H1 (cell line): ENCODE measurements around the gene VGLL1. TPM values are rescaled to one million over a fixed set of nuclear protein-coding genes. Genes with fewer than 3 reads are reported as not detected.

ENCODE experiments used
- CTCF ChIA-PET: fragments of 300-600 bp; sonication (Branson Sonifier 250); formaldehyde crosslinking; loops from one replicate; lab custom pipeline; 2021; ENCODE audit not compliant: partially characterized antibody; lab: Charles Lee
- POLR2A ChIA-PET: fragments of 300-600 bp; sonication (Branson Sonifier 250); formaldehyde crosslinking; loops from one replicate; lab custom pipeline; 2021; ENCODE audit warnings: inconsistent platforms; ENCODE audit not compliant: partially characterized antibody; lab: Charles Lee
- DNase-seq, 2 experiments: peaks; one replicate each; pipeline versions ENCODE4 v3.0.0 to v3.0.0-alpha.2; 2010 to 2022; ENCODE audit warnings: low spot score in 2 of 2, low read depth in 1 of 2, mixed read lengths in 1 of 2
- FAIRE-seq: peaks from 2 replicates; lab custom pipeline; 2011; peaks lifted over from hg19 to GRCh38; lab: Jason Lieb, UNC
- H2AFZ ChIP-seq: 2 replicates; pipeline ENCODE4 v1.8.1; 2012; ENCODE audit warnings: low read length, inconsistent platforms
- H2AK5ac ChIP-seq: 2 replicates; pipeline ENCODE4 v1.6.1; 2013; ENCODE audit warnings: low read depth, low read length
- H2BK120ac ChIP-seq: replicated peaks from 2 replicates; pipeline ENCODE3; 2013; ENCODE audit warnings: low read depth, low read length, inconsistent platforms
- H2BK12ac ChIP-seq: 2 replicates; pipeline ENCODE4 v1.6.1; 2013; ENCODE audit warnings: low read depth, low read length
- H2BK15ac ChIP-seq: 2 replicates; pipeline ENCODE4 v1.6.1; 2013; ENCODE audit warnings: low read length
- H2BK20ac ChIP-seq: 2 replicates; pipeline ENCODE4 v1.6.1; 2013; ENCODE audit warnings: low read length
- H2BK5ac ChIP-seq: 2 replicates; pipeline ENCODE4 v1.6.1; 2013; ENCODE audit warnings: low read depth, low read length
- H3K14ac ChIP-seq: 2 replicates; pipeline ENCODE4 v1.6.1; 2013; ENCODE audit warnings: inconsistent platforms; ENCODE audit not compliant: insufficient read length
- H3K18ac ChIP-seq: 2 replicates; pipeline ENCODE4 v1.6.1; 2013; ENCODE audit warnings: low read length; ENCODE audit errors: extremely low read depth
- H3K23ac ChIP-seq: 2 replicates; pipeline ENCODE4 v1.6.1; 2013; ENCODE audit warnings: inconsistent platforms; ENCODE audit not compliant: insufficient read length
- H3K23me2 ChIP-seq: 2 replicates; pipeline ENCODE4 v1.6.1; 2013; ENCODE audit warnings: low read depth, low read length
- H3K27ac ChIP-seq: 2 replicates; pipeline ENCODE4 v1.6.1; 2011; ENCODE audit warnings: low read depth, low read length, inconsistent platforms
- H3K27me3 ChIP-seq, 4 experiments: replicated peaks in 1 of 4; 1 replicate in 1 of 4; 2 replicates in 3 of 4; pipeline versions ENCODE4 v1.6.1 to v1.8.1; 2011 to 2013; ENCODE audit warnings: low read length in 3 of 4, mild to moderate bottlenecking in 3 of 4, inconsistent platforms in 2 of 4, mixed read lengths in 2 of 4, moderate library complexity in 1 of 4; ENCODE audit not compliant: control insufficient read depth in 3 of 4, insufficient read depth in 3 of 4; ENCODE audit errors: extremely low read depth in 1 of 4
- H3K36me3 ChIP-seq, 4 experiments: 2 replicates each; pipeline versions ENCODE4 v1.6.1 to v1.8.1; 2011 to 2013; ENCODE audit warnings: mild to moderate bottlenecking in 4 of 4, low read length in 3 of 4, moderate library complexity in 2 of 4, control low read depth in 1 of 4, inconsistent platforms in 1 of 4; ENCODE audit not compliant: insufficient read depth in 4 of 4, control insufficient read depth in 2 of 4
- H3K4ac ChIP-seq: replicated peaks from 2 replicates; pipeline ENCODE3; 2013; ENCODE audit warnings: low read length, low read depth, mixed read lengths, inconsistent platforms; ENCODE audit not compliant: insufficient read length
- H3K4me1 ChIP-seq, 4 experiments: replicated peaks in 1 of 4; 1 replicate in 1 of 4; 2 replicates in 3 of 4; pipeline versions ENCODE4 v1.6.1 to v1.8.1; 2011 to 2013; ENCODE audit warnings: low read length in 3 of 4, inconsistent platforms in 2 of 4, mixed read lengths in 1 of 4; ENCODE audit not compliant: insufficient read depth in 4 of 4, control insufficient read depth in 3 of 4
- H3K4me2 ChIP-seq, 2 experiments: 2 replicates each; pipeline versions ENCODE4 v1.6.1 to v1.8.1; 2011 to 2013; ENCODE audit warnings: low read depth in 2 of 2, low read length in 2 of 2, control low read depth in 1 of 2, inconsistent platforms in 1 of 2, mild to moderate bottlenecking in 1 of 2; ENCODE audit not compliant: insufficient read depth in 1 of 2
- H3K4me3 ChIP-seq, 4 experiments: fragments of 200-600, 300-600 bp in 1 of 4; sonication (generic), shearing (Covaris generic), sonication (Bioruptor Twin) in 1 of 4; 2 replicates each; pipeline versions ENCODE4 v1.5.1 to v1.8.1; 2011 to 2016; ENCODE audit warnings: low read length in 4 of 4, low read depth in 3 of 4, control low read depth in 2 of 4, inconsistent platforms in 2 of 4, mild to moderate bottlenecking in 2 of 4, mixed read lengths in 1 of 4, moderate library complexity in 1 of 4; ENCODE audit not compliant: insufficient read depth in 2 of 4; ENCODE audit errors: extremely low read depth in 1 of 4
- H3K56ac ChIP-seq: replicated peaks from 2 replicates; pipeline ENCODE3; 2013; ENCODE audit warnings: low read depth, mild to moderate bottlenecking, mixed read lengths, low read length, inconsistent platforms; ENCODE audit not compliant: insufficient read length
- H3K79me1 ChIP-seq: 2 replicates; pipeline ENCODE4 v1.6.1; 2013; ENCODE audit warnings: low read depth, low read length, control low read depth
- H3K79me2 ChIP-seq, 2 experiments: 2 replicates each; pipeline versions ENCODE4 v1.6.1 to v1.8.1; 2012 to 2013; ENCODE audit warnings: low read length in 2 of 2, mild to moderate bottlenecking in 2 of 2, inconsistent platforms in 1 of 2; ENCODE audit not compliant: insufficient read depth in 2 of 2, control insufficient read depth in 1 of 2
- H3K9ac ChIP-seq, 4 experiments: replicated peaks in 1 of 4; 1 replicate in 1 of 4; 2 replicates in 3 of 4; pipeline versions ENCODE4 v1.6.1 to v1.8.1; 2011 to 2013; ENCODE audit warnings: low read depth in 3 of 4, low read length in 3 of 4, control low read depth in 2 of 4, mild to moderate bottlenecking in 2 of 4, moderate library complexity in 2 of 4, inconsistent platforms in 1 of 4; ENCODE audit errors: extremely low read depth in 1 of 4
- H3K9me3 ChIP-seq, 2 experiments: 2 replicates each; pipeline versions ENCODE4 v1.6.1 to v1.8.1; 2012 to 2013; ENCODE audit warnings: mild to moderate bottlenecking in 2 of 2, moderate library complexity in 2 of 2, control low read depth in 1 of 2, inconsistent platforms in 1 of 2, low read depth in 1 of 2, low read length in 1 of 2, mixed read lengths in 1 of 2; ENCODE audit not compliant: insufficient read depth in 2 of 2
- H4K20me1 ChIP-seq, 2 experiments: replicated peaks in 1 of 2; 2 replicates each; pipeline versions ENCODE3 to v1.8.1; 2011 to 2013; ENCODE audit warnings: inconsistent platforms in 2 of 2, low read length in 2 of 2, mild to moderate bottlenecking in 1 of 2; ENCODE audit not compliant: insufficient read depth in 2 of 2, control insufficient read depth in 1 of 2
- H4K5ac ChIP-seq: 2 replicates; pipeline ENCODE4 v1.6.1; 2013; ENCODE audit warnings: low read length, low read depth, mixed read lengths, inconsistent platforms; ENCODE audit not compliant: insufficient read length
- H4K8ac ChIP-seq: 2 replicates; pipeline ENCODE4 v1.8.0; 2013; ENCODE audit warnings: mild to moderate bottlenecking, moderate library complexity, low read length, inconsistent platforms; ENCODE audit not compliant: insufficient read depth; ENCODE audit errors: extremely low read depth
- H4K91ac ChIP-seq: replicated peaks from 2 replicates; pipeline ENCODE3; 2013; ENCODE audit warnings: low read length, mixed read lengths, inconsistent platforms; ENCODE audit not compliant: insufficient read length
- BCL11A ChIP-seq, 2 experiments: IDR thresholded peaks; one replicate each; pipeline ENCODE4 v1.6.1; 2011; ENCODE audit warnings: low read depth in 2 of 2, low read length in 2 of 2, mild to moderate bottlenecking in 2 of 2
- CEBPB ChIP-seq: IDR thresholded peaks from 2 replicates; pipeline ENCODE4 v1.6.1; 2012; ENCODE audit warnings: low read depth, low read length
- CREB1 ChIP-seq: IDR thresholded peaks from 2 replicates; pipeline ENCODE4 v1.6.1; 2012; ENCODE audit warnings: inconsistent platforms
- EP300 ChIP-seq, 2 experiments: IDR thresholded peaks; 1 replicate in 1 of 2; 2 replicates in 1 of 2; pipeline ENCODE4 v1.6.1; 2011 to 2012; ENCODE audit warnings: low read depth in 2 of 2, low read length in 2 of 2, mild to moderate bottlenecking in 2 of 2, borderline replicate concordance in 1 of 2, inconsistent platforms in 1 of 2, moderate library complexity in 1 of 2
- GABPA ChIP-seq: IDR thresholded peaks from 2 replicates; pipeline ENCODE4 v1.6.1; 2011; ENCODE audit warnings: mild to moderate bottlenecking, low read length, moderate library complexity, borderline replicate concordance; ENCODE audit not compliant: insufficient read depth
- GTF2F1 ChIP-seq: IDR thresholded peaks from 2 replicates; pipeline ENCODE4 v1.6.1; 2012; ENCODE audit warnings: low read depth, low read length, improper control_type of control experiment, borderline replicate concordance
- JUN ChIP-seq: IDR thresholded peaks from 2 replicates; pipeline ENCODE4 v1.6.1; 2011; ENCODE audit warnings: low read depth, mild to moderate bottlenecking, improper control_type of control experiment, low read length
- NRF1 ChIP-seq: IDR thresholded peaks from 2 replicates; pipeline ENCODE4 v1.6.1; 2011; ENCODE audit warnings: mild to moderate bottlenecking, low read depth, low read length, improper control_type of control experiment
- POU5F1 ChIP-seq: IDR thresholded peaks from 2 replicates; pipeline ENCODE4 v1.6.1; 2011; ENCODE audit warnings: low read depth, mild to moderate bottlenecking, low read length, moderate library complexity
- SAP30 ChIP-seq: fragments of 300-600 bp; sonication (generic); IDR thresholded peaks from 2 replicates; pipeline ENCODE4 v1.7.1; 2012; ENCODE audit warnings: low read length, moderate library complexity, mild to moderate bottlenecking, inconsistent platforms; ENCODE audit not compliant: insufficient read depth, insufficient replicate concordance
- SRF ChIP-seq: IDR thresholded peaks from 2 replicates; pipeline ENCODE4 v1.6.1; 2011; ENCODE audit warnings: mild to moderate bottlenecking, low read depth, low read length, moderate library complexity
- TEAD4 ChIP-seq: IDR thresholded peaks from 2 replicates; pipeline ENCODE4 v1.6.1; 2012; ENCODE audit warnings: low read depth, low read length, inconsistent platforms, mixed read lengths
- WGBS, 2 experiments: shearing (Covaris generic) in 1 of 2; methylation state at CpG; one replicate each; pipeline versions ENCODE4 v1.1.6 to v1.1.7; 2013 to 2015; ENCODE audit warnings: low lambda C conversion rate in 2 of 2, mixed read lengths in 2 of 2, inconsistent platforms in 1 of 2, low coverage in 1 of 2, missing lambda C conversion rate in 1 of 2; ENCODE audit not compliant: insufficient replicate concordance in 2 of 2, insufficient coverage in 1 of 2, insufficient read length in 1 of 2; ENCODE audit errors: extremely low coverage in 1 of 2, missing lambda C conversion rate in 1 of 2; 5-methylcytosine and 5-hydroxymethylcytosine counted together
- polyA plus RNA-seq, 7 experiments: library from polyadenylated mRNA; depleted of rRNA in 3 of 7; stranded (reverse) in 5 of 7; unstranded in 2 of 7; fragments of >200 nt in 5 of 7; fragments of 200-250 nt in 2 of 7; gene quantifications; 1 replicate in 5 of 7; 2 replicates in 1 of 7; 4 replicates in 1 of 7; pipeline versions ENCODE4 v1.2.1 to v1.2.3, GENCODE V29; 2011 to 2013; ENCODE audit warnings: missing spikeins in 2 of 7, mixed read lengths in 2 of 7
- total RNA-seq: library from RNA; stranded (reverse); fragmentation: NEBNext Ultra II Directional; extraction: Animal tissue kit (Norgen Biotek cat#: 25700); gene quantifications from 2 replicates; pipeline ENCODE4 v1.2.1, GENCODE V29; 2021
- TF ChIP-seq, protein P1 (sequence below): IDR thresholded peaks from 2 replicates; pipeline ENCODE4 v1.6.1; 2012; ENCODE audit warnings: low read length, inconsistent platforms

VGLL1 gene
- total and polyA plus RNA-seq, 2 of the 8 experiments (the other 6 are each of a cell fraction or from before 2014, with no cell fraction given): not detected

DNA sequence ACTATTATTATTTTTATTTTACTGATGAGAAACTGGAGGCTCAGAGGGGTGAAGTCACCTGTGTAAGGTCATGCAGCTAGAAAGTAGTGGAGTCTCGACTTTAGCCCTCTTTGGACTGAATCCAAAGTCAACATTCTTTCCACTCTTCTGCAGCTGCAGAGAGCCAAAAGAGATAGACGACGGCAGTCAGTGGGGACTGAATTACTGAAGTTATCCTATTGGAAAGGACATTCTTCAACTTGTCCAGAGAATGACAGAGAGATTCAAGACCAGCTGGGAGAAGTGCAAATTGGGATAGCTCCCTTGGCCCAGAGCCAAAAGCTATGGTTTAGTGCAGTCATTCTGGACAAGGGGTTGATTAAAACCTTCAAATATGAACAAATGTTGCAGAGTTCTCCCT lies 42.5 kb downstream of the VGLL1 start:
- no peak overlapping the region for H2BK20ac ChIP-seq
- H3K4me2 ChIP-seq: no peak overlapping the region
- H4K91ac ChIP-seq: no peak overlapping the region
- H3K18ac ChIP-seq: no peak overlapping the region
- H3K79me1 ChIP-seq: no peaks in the 10 kb centered on the region
- no peaks in the 10 kb centered on the region for H3K36me3 ChIP-seq
- H3K14ac ChIP-seq: no peak overlapping the region
- H4K5ac ChIP-seq: no peak overlapping the region
- no peak overlapping the region for H2BK120ac ChIP-seq
- ChIA-PET CTCF (interaction anchor here (1.1 to 1.4 kb wide), 2 partner anchors 12 to 122 kb away, joined by 4 read pairs; no protein-coding TSS in a partner anchor), POLR2A (no interaction called here)
- no peak overlapping the region for H2AFZ ChIP-seq
- no peak overlapping the region for H3K4me3 ChIP-seq
- no peaks in the 10 kb centered on the region for H4K20me1 ChIP-seq
- H3K23ac ChIP-seq: no peak overlapping the region
- WGBS, 2 experiments: 76% methylated on average over 3 of the region's 3 CpGs; no CpG with 5 or more reads in 1 of the 2 experiments
- no peak overlapping the region for H2BK5ac ChIP-seq
- H3K9ac ChIP-seq: no peak overlapping the region
- no peaks in the 10 kb centered on the region for H3K23me2 ChIP-seq
- no peak for FAIRE-seq
- H2BK12ac ChIP-seq: no peak overlapping the region
- H3K4ac ChIP-seq: no peak overlapping the region
- H3K56ac ChIP-seq: no peak overlapping the region
- DNase-seq: no peak
- H3K79me2 ChIP-seq: no peaks in the 10 kb centered on the region
- no peak overlapping the region for H3K27ac ChIP-seq
- no peak overlapping the region for H2BK15ac ChIP-seq
- no peaks in the 10 kb centered on the region for H3K9me3 ChIP-seq
- no peaks in the 10 kb centered on the region for H3K27me3 ChIP-seq
- no peaks in the 10 kb centered on the region for H3K4me1 ChIP-seq
- H4K8ac ChIP-seq: no peak overlapping the region
- H2AK5ac ChIP-seq: no peak overlapping the region
- TF ChIP-seq POU5F1 (no peak), GTF2F1 (no peak), GABPA (no peak), EP300 (IDR thresholded peaks at IDR 0.05; ENCODE audit: borderline replicate concordance in 1 of 2, low read depth in 2 of 2, low read length in 2 of 2) (no peak), NRF1 (no peak), SRF (no peak), CEBPB (no peak), TEAD4 (no peak), BCL11A (IDR thresholded peaks at IDR 0.05; ENCODE audit: low read depth in 2 of 2, low read length in 2 of 2) (no peak), CREB1 (no peak), JUN (no peak), SAP30 (no peak)
- TF ChIP-seq, protein P1, sequence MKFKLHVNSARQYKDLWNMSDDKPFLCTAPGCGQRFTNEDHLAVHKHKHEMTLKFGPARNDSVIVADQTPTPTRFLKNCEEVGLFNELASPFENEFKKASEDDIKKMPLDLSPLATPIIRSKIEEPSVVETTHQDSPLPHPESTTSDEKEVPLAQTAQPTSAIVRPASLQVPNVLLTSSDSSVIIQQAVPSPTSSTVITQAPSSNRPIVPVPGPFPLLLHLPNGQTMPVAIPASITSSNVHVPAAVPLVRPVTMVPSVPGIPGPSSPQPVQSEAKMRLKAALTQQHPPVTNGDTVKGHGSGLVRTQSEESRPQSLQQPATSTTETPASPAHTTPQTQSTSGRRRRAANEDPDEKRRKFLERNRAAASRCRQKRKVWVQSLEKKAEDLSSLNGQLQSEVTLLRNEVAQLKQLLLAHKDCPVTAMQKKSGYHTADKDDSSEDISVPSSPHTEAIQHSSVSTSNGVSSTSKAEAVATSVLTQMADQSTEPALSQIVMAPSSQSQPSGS: no peak
